Measurements from ENCODE around the gene NRG3. TPM values are rescaled to one million over a fixed set of nuclear protein-coding genes. Genes with fewer than 3 reads are reported as not detected.

The NRG3 gene
- total and polyA plus RNA-seq, 2 of the 4 experiments (the other 2 are of a cell fraction), result not detected

DNA sequence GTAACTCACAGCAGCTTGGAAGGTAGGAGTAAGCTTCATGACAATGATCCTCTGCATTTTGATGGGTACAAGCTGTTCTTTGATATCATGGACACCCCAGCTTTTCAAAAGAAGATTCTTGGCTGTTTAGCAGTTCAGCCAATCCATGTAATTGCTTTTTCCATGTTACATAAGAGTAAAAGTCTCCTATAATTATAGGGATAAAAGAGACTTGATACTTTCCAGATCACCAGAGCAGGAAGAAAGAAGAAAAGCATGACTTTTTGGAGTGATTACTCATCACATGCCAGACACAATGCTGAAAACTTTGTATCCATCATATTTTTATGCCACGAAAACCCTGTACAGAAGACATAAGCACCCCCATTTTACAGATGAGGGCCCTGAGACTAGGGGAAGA lies 1049.7 kb downstream of the NRG3 start:
- no peak overlapping the region for H3K23ac ChIP-seq (ENCODE audit: low read depth, low read length)
- no peak overlapping the region for H3K27ac ChIP-seq (ENCODE audit: insufficient read depth, low read length)
- no peaks in the 10 kb centered on the region for H4K20me1 ChIP-seq (ENCODE audit: insufficient read depth, low read length)
- ChIA-PET CTCF (no interaction called here), POLR2A (ENCODE audit: unreplicated experiment) (no interaction called here)
- H3K27me3 ChIP-seq (ENCODE audit: control insufficient read depth, insufficient read depth, low read length), result no peaks in the 10 kb centered on the region
- H3K36me3 ChIP-seq (ENCODE audit: control insufficient read depth, insufficient read depth, low read length), result no peaks in the 10 kb centered on the region
- dilution Hi-C loops (cut with HindIII; ENCODE audit: low sequenced_read_pairs, unreplicated experiment), result no loop called here
- peaks cover 2% of the 10 kb centered on the region for H3K9me3 ChIP-seq (ENCODE audit: control insufficient read depth, insufficient read depth, low read length)
- H3K4me2 ChIP-seq (ENCODE audit: low read depth, low read length), result no peak overlapping the region
- no peak overlapping the region for H3K4me3 ChIP-seq (ENCODE audit: insufficient read depth, low read depth, low read length)
- no peaks in the 10 kb centered on the region for H3K9me1 ChIP-seq (ENCODE audit: insufficient read depth, low read length)
- no peak overlapping the region for H3K4ac ChIP-seq (ENCODE audit: low read depth, low read length)
- TF ChIP-seq RFX5 (IDR thresholded peaks at IDR 0.05; ENCODE audit: low read depth, low read length), result no peak
- no peak for ATAC-seq (ENCODE audit: low read depth)
- no peak overlapping the region for H4K91ac ChIP-seq (ENCODE audit: insufficient read depth, low read depth, low read length)
- H2BK20ac ChIP-seq (ENCODE audit: low read depth, low read length), result no peak overlapping the region
- no peak overlapping the region for H3K56ac ChIP-seq (ENCODE audit: extremely low read depth, insufficient read depth, low read length)
- no peak overlapping the region for H3K18ac ChIP-seq (ENCODE audit: low read depth, low read length)
- in situ Hi-C loops (cut with MboI; ENCODE audit: low sequenced_read_pairs), result no loop called here
- no peaks in the 10 kb centered on the region for H3K79me1 ChIP-seq (ENCODE audit: low read depth in 1 of 2, low read length in 2 of 2)
- no peak overlapping the region for H4K5ac ChIP-seq (ENCODE audit: low read depth, low read length)
- no peak for DNase-seq
- no peak overlapping the region for H2BK15ac ChIP-seq (ENCODE audit: low read depth, low read length)
- WGBS, 2 experiments (ENCODE audit: extremely low coverage in 2 of 2, insufficient read length in 1 of 2), result no CpG with 5 or more reads among the region's 1 CpG
- H2AK5ac ChIP-seq (ENCODE audit: low read depth, low read length), result no peak overlapping the region
- no peak overlapping the region for H4K8ac ChIP-seq (ENCODE audit: low read depth in 2 of 2, low read length in 2 of 2)
- H2AFZ ChIP-seq (replicated peaks; ENCODE audit: low read length, poor library complexity), result no peak overlapping the region
- H2BK120ac ChIP-seq (ENCODE audit: low read depth, low read length), result no peak overlapping the region
- no peak overlapping the region for H2BK5ac ChIP-seq (ENCODE audit: low read depth, low read length, poor library complexity, severe bottlenecking)
- no peak overlapping the region for H3K14ac ChIP-seq (replicated peaks; ENCODE audit: low read depth, low read length)
- no TSS peak for BruUV-seq (replicated peaks)
- H3K4me1 ChIP-seq (ENCODE audit: control insufficient read depth, insufficient read depth, low read length), result no peaks in the 10 kb centered on the region
- intact Hi-C loops (cut with micrococcal nuclease), result no loop called here
- H3K9ac ChIP-seq (ENCODE audit: low read depth, low read length), result no peak overlapping the region
- H2AK9ac ChIP-seq (replicated peaks; ENCODE audit: low read depth, low read length, poor library complexity), result no peak overlapping the region

All from IMR-90 (cell line).